ENCODE results near the gene CLEC4D.

GRCh38 chr12:8482571-8483061 is 30.7 kb upstream of the CLEC4D start:
- no peak for TF ChIP-seq CTCF (IDR thresholded peaks at IDR 0.05; ENCODE audit: low read depth, low read length, poor library complexity, severe bottlenecking)
- no peak for TF ChIP-seq EZH2phosphoT487 (IDR thresholded peaks at IDR 0.05; ENCODE audit: borderline replicate concordance, low read length)
